IMR-90 (cell line): ENCODE results near the gene FBH1. TPM values are rescaled to one million over a fixed set of nuclear protein-coding genes. Genes with fewer than 3 reads are reported as not detected.

Experiments used
- ATAC-seq: fragments of 200-7000 bp; cut with Tn5 transposase; 2 replicates; pipeline ENCODE4 v1.9.1; 2020; ENCODE audit warnings: low read depth, mild to moderate bottlenecking, moderate library complexity
- BruUV-seq: library from RNA; stranded (reverse); fragments of 400-500 nt; replicated peaks from 2 replicates; lab custom pipeline; 2021; lab: Mats Ljungman, UMichigan
- CTCF ChIA-PET: fragments of 300-600 bp; formaldehyde crosslinking; extraction: SDS; loops from one replicate; lab custom pipeline; 2021; ENCODE audit warnings: antibody characterized with exemption; lab: Yijun Ruan, JAX
- POLR2A ChIA-PET: fragments of 300-600 bp; sonication (Branson Sonifier 250); formaldehyde crosslinking; loops from one replicate; lab custom pipeline; 2022; ENCODE audit warnings: antibody characterized with exemption; ENCODE audit not compliant: unreplicated experiment; lab: Charles Lee
- DNase-seq: peaks from one replicate; pipeline ENCODE4 v3.0.0; 2013
- H2AFZ ChIP-seq: replicated peaks from 2 replicates; pipeline ENCODE3; 2013; ENCODE audit warnings: low read length, mild to moderate bottlenecking; ENCODE audit not compliant: poor library complexity
- H2AK5ac ChIP-seq: 2 replicates; pipeline ENCODE4 v1.6.1; 2013; ENCODE audit warnings: low read depth, low read length, inconsistent platforms
- H2AK9ac ChIP-seq: replicated peaks from 2 replicates; pipeline ENCODE3; 2013; ENCODE audit warnings: mild to moderate bottlenecking, low read depth, low read length, moderate library complexity; ENCODE audit not compliant: poor library complexity
- H2BK120ac ChIP-seq: 2 replicates; pipeline ENCODE4 v1.6.1; 2013; ENCODE audit warnings: low read depth, low read length, inconsistent platforms
- H2BK15ac ChIP-seq: 3 replicates; pipeline ENCODE4 v1.6.1; 2013; ENCODE audit warnings: low read depth, low read length, inconsistent platforms
- H2BK20ac ChIP-seq: 2 replicates; pipeline ENCODE4 v1.6.1; 2013; ENCODE audit warnings: low read depth, mild to moderate bottlenecking, inconsistent platforms, low read length, moderate library complexity
- H2BK5ac ChIP-seq: 2 replicates; pipeline ENCODE4 v1.6.1; 2013; ENCODE audit warnings: mild to moderate bottlenecking, low read depth, low read length, inconsistent platforms; ENCODE audit not compliant: poor library complexity, severe bottlenecking
- H3K14ac ChIP-seq: replicated peaks from 2 replicates; pipeline ENCODE4 v1.6.1; 2013; ENCODE audit warnings: low read depth, low read length, inconsistent platforms
- H3K18ac ChIP-seq: 2 replicates; pipeline ENCODE4 v1.6.1; 2013; ENCODE audit warnings: low read depth, low read length, control low read depth
- H3K23ac ChIP-seq: 2 replicates; pipeline ENCODE4 v1.6.1; 2013; ENCODE audit warnings: low read depth, low read length, inconsistent platforms
- H3K27ac ChIP-seq: 2 replicates; pipeline ENCODE4 v1.5.1; 2013; ENCODE audit warnings: mild to moderate bottlenecking, control low read depth, low read length; ENCODE audit not compliant: insufficient read depth
- H3K27me3 ChIP-seq: 2 replicates; pipeline ENCODE4 v1.6.1; 2013; ENCODE audit warnings: low read length; ENCODE audit not compliant: control insufficient read depth, insufficient read depth
- H3K36me3 ChIP-seq: 2 replicates; pipeline ENCODE4 v1.6.1; 2013; ENCODE audit warnings: low read length, mixed read lengths; ENCODE audit not compliant: control insufficient read depth, insufficient read depth
- H3K4ac ChIP-seq: 2 replicates; pipeline ENCODE4 v1.6.1; 2013; ENCODE audit warnings: low read depth, low read length, inconsistent platforms
- H3K4me1 ChIP-seq: 2 replicates; pipeline ENCODE4 v1.6.1; 2013; ENCODE audit warnings: low read length, mixed read lengths; ENCODE audit not compliant: control insufficient read depth, insufficient read depth
- H3K4me2 ChIP-seq: 2 replicates; pipeline ENCODE4 v1.6.1; 2013; ENCODE audit warnings: low read depth, mild to moderate bottlenecking, control low read depth, low read length, moderate library complexity
- H3K4me3 ChIP-seq: 2 replicates; pipeline ENCODE4 v1.5.1; 2013; ENCODE audit warnings: low read depth, mild to moderate bottlenecking, control low read depth, low read length, moderate library complexity; ENCODE audit not compliant: insufficient read depth
- H3K56ac ChIP-seq: 2 replicates; pipeline ENCODE4 v1.6.1; 2013; ENCODE audit warnings: low read length, inconsistent platforms; ENCODE audit not compliant: insufficient read depth; ENCODE audit errors: extremely low read depth
- H3K79me1 ChIP-seq, 2 experiments: 2 replicates each; pipeline ENCODE4 v1.6.1; 2013; ENCODE audit warnings: low read length in 2 of 2, inconsistent platforms in 1 of 2, low read depth in 1 of 2
- H3K9ac ChIP-seq: 2 replicates; pipeline ENCODE4 v1.6.1; 2013; ENCODE audit warnings: low read depth, low read length, control low read depth
- H3K9me1 ChIP-seq: 2 replicates; pipeline ENCODE4 v1.6.1; 2013; ENCODE audit warnings: low read length, inconsistent platforms; ENCODE audit not compliant: insufficient read depth
- H3K9me3 ChIP-seq: 2 replicates; pipeline ENCODE4 v1.6.1; 2013; ENCODE audit warnings: low read length; ENCODE audit not compliant: control insufficient read depth, insufficient read depth
- H4K20me1 ChIP-seq: 2 replicates; pipeline ENCODE4 v1.6.1; 2013; ENCODE audit warnings: low read length, inconsistent platforms; ENCODE audit not compliant: insufficient read depth
- H4K5ac ChIP-seq: 2 replicates; pipeline ENCODE4 v1.6.1; 2013; ENCODE audit warnings: mild to moderate bottlenecking, low read depth, low read length, control low read depth
- H4K8ac ChIP-seq, 2 experiments: 2 replicates each; pipeline ENCODE4 v1.6.1; 2013; ENCODE audit warnings: low read depth in 2 of 2, low read length in 2 of 2, control low read depth in 1 of 2, inconsistent platforms in 1 of 2
- H4K91ac ChIP-seq: 2 replicates; pipeline ENCODE4 v1.6.1; 2013; ENCODE audit warnings: low read depth, low read length, inconsistent platforms; ENCODE audit not compliant: insufficient read depth
- BHLHE40 ChIP-seq: fragments of 150-350 bp; IDR thresholded peaks from 2 replicates; pipeline ENCODE4 v1.6.1; 2016; ENCODE audit warnings: mild to moderate bottlenecking, low read depth, low read length
- MAZ ChIP-seq: IDR thresholded peaks from 2 replicates; pipeline ENCODE4 v1.6.1; 2012; ENCODE audit warnings: low read depth, mild to moderate bottlenecking, low read length, improper control_type of control experiment, moderate library complexity, borderline replicate concordance
- MXI1 ChIP-seq: IDR thresholded peaks from 2 replicates; pipeline ENCODE4 v1.6.1; 2012; ENCODE audit warnings: low read depth, mild to moderate bottlenecking, low read length, moderate library complexity, borderline replicate concordance
- NFE2L2 ChIP-seq: fragments of 150-350 bp; IDR thresholded peaks from 2 replicates; pipeline ENCODE4 v1.6.1; 2016; ENCODE audit warnings: low read depth, mild to moderate bottlenecking, low read length
- WGBS, 2 experiments: methylation state at CpG; one replicate each; pipeline versions ENCODE4 v1.1.5 to v1.1.7; 2013; ENCODE audit warnings: missing lambda C conversion rate in 2 of 2; ENCODE audit not compliant: insufficient read length in 1 of 2; ENCODE audit errors: extremely low coverage in 2 of 2; 5-methylcytosine and 5-hydroxymethylcytosine counted together
- dilution Hi-C: fragments of 300-500 bp; cut with HindIII; formaldehyde crosslinking; loops from one replicate; pipeline ENCODE4 v1.14.3; 2018; ENCODE audit warnings: low sequenced_read_pairs; ENCODE audit not compliant: unreplicated experiment
- in situ Hi-C: fragments of 300-500 bp; cut with MboI; formaldehyde crosslinking; loops from 3 replicates; pipeline ENCODE4 v1.14.3; 2019; ENCODE audit warnings: low sequenced_read_pairs, inconsistent platforms, mixed read lengths
- intact Hi-C: fragments of 100-400 bp; cut with micrococcal nuclease; formaldehyde crosslinking; loops from 2 replicates; pipeline ENCODE4 v1.10.0; 2022
- polyA plus RNA-seq, 3 experiments: library from polyadenylated mRNA; depleted of rRNA; stranded (reverse); fragments of >200 nt; gene quantifications; 2 replicates each; pipeline ENCODE4 v1.2.3, GENCODE V29; 2012; ENCODE audit warnings: low replicate concordance in 1 of 3
- total RNA-seq: library from RNA; depleted of rRNA; stranded (reverse); fragments of >200 nt; gene quantifications from 2 replicates; pipeline ENCODE4 v1.2.3, GENCODE V29; 2012
- TF ChIP-seq, protein P1 (sequence below): fragments of 150-350 bp; IDR thresholded peaks from 2 replicates; pipeline ENCODE4 v1.6.1; 2016; ENCODE audit warnings: low read depth, mild to moderate bottlenecking, low read length, moderate library complexity, borderline replicate concordance

Gene FBH1
- total and polyA plus RNA-seq, 2 of the 4 experiments (the other 2 are of a cell fraction), result 59.3 to 72.2 TPM

DNA sequence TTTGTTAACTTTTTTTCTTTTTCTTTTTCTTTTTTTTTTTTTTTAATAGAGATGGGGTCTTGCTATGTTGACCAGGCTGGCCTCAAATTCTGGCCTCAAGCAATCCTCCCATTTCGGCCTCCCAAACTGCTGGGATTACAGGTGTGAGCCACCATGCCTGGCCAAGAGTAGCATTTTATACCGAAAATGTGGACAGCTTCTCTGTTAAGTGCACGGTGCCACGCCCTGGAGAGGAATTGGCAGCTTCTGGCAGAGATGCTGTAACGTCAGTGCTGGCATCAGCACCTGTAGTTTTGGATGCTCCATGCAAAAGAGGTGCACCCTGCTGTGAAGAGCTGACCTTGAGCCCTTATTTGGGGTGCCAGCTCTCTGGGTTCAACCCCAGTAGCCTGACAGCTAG, 69.1 kb downstream of the FBH1 start:
- Histone ChIP-seq H2AK9ac (no peak overlapping the region), H3K27ac (peak overlapping the region; percentile 39; the same call in 1 of the 2 replicates), H3K36me3 (peaks cover 5% of the 10 kb centered on the region; the same call in 1 of the 2 replicates), H4K5ac (no peak overlapping the region), H3K79me1 (peaks cover 0 to 18% of the 10 kb centered on the region in 2 experiments; a peak in 1 of 4 replicates), H3K9ac (no peak overlapping the region), H3K4me3 (no peak overlapping the region), H3K27me3 (no peaks in the 10 kb centered on the region), H4K8ac (peak overlapping the region in 1 of 2 experiments; percentile 37; a peak in 2 of 4 replicates), H3K14ac (peak overlapping the region; percentile 38; the same call in 1 of the 2 replicates), H3K9me3 (no peaks in the 10 kb centered on the region), H2AK5ac (peak overlapping the region; percentile 92; the same call in 1 of the 2 replicates), H2BK15ac (no peak overlapping the region; the same call in 1 of the 3 replicates), H3K4me2 (no peak overlapping the region), H2BK120ac (peak overlapping the region; percentile 5), H2BK5ac (peak overlapping the region; percentile 82), H3K4ac (peak overlapping the region; percentile 62; the same call in 1 of the 2 replicates), H3K9me1 (peaks cover 26% of the 10 kb centered on the region), H4K91ac (no peak overlapping the region), H2BK20ac (0 out of 2 replicates have a peak overlapping the region, but pooled peaks have one; percentile 20), H3K4me1 (peaks cover 18% of the 10 kb centered on the region), H3K56ac (no peak overlapping the region), H3K23ac (no peak overlapping the region), H4K20me1 (no peaks in the 10 kb centered on the region), H3K18ac (peak overlapping the region; percentile 26; the same call in 1 of the 2 replicates), H2AFZ (no peak overlapping the region)
- in situ Hi-C loops, result no loop called here
- 100% methylated on average over 1 of the region's 5 CpGs; no CpG with 5 or more reads in 1 of the 2 experiments for WGBS, 2 experiments
- ATAC-seq (no peak), DNase-seq (no peak)
- ChIA-PET CTCF (interaction anchor here (1.0 to 1.2 kb wide), 2 partner anchors 12 to 132 kb away, joined by 3 read pairs; no protein-coding TSS in a partner anchor), POLR2A (no interaction called here)
- intact Hi-C loops, result loop anchor here (2.0 to 10.0 kb wide), 2 partner anchors 18 to 206 kb away; partner anchors contain the start of gene IL15RA
- BruUV-seq, result no TSS peak
- dilution Hi-C loops, result no loop called here
- TF ChIP-seq, protein P1, sequence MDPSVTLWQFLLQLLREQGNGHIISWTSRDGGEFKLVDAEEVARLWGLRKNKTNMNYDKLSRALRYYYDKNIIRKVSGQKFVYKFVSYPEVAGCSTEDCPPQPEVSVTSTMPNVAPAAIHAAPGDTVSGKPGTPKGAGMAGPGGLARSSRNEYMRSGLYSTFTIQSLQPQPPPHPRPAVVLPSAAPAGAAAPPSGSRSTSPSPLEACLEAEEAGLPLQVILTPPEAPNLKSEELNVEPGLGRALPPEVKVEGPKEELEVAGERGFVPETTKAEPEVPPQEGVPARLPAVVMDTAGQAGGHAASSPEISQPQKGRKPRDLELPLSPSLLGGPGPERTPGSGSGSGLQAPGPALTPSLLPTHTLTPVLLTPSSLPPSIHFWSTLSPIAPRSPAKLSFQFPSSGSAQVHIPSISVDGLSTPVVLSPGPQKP, result no peak
- TF ChIP-seq MXI1 (no peak), BHLHE40 (no peak), MAZ (no peak), NFE2L2 (no peak)
